ENCODE results near the gene MRPS9. TPM values are rescaled to one million over a fixed set of nuclear protein-coding genes. Genes with fewer than 3 reads are reported as not detected.

MRPS9 gene
- total RNA-seq, 4 donors from 2014 or later: 16.2 to 21.0 (median 18.4) TPM

GRCh38 chr2:105149272-105149671 lies 111.4 kb downstream of the MRPS9 start:
- peaks cover 0 to 5% (median 4%) of the 10 kb centered on the region in 4 donors for H3K4me1 ChIP-seq
- intact Hi-C loops (cut with DNase I): no loop called here
- WGBS: 73% methylated on average over 1 of the region's 1 CpG
- H3K4me3 ChIP-seq: no peak overlapping the region
- H3K27ac ChIP-seq (replicated peaks in 1 of 4): no peak overlapping the region
- H3K27me3 ChIP-seq: peaks cover 0 to 39% (median 2%) of the 10 kb centered on the region in 4 donors
- TF ChIP-seq CTCF (IDR thresholded peaks at IDR 0.05): no peak
- no peak for TF ChIP-seq POLR2AphosphoS5 (IDR thresholded peaks at IDR 0.05)
- no peak for TF ChIP-seq EP300 (IDR thresholded peaks at IDR 0.05)
- TF ChIP-seq POLR2A (IDR thresholded peaks at IDR 0.05; ENCODE audit: low read depth): no peak
- H3K9me3 ChIP-seq: no peaks in the 10 kb centered on the region
- no peaks in the 10 kb centered on the region for H3K36me3 ChIP-seq
- peak; percentile 12 for DNase-seq (ENCODE audit: extremely low spot score)

Other genes with a start within 250 kb of the MRPS9 start
- gene POU3F3, start 184.0 kb upstream of the MRPS9 start, total RNA-seq: under 1 TPM in 1 of 4 donors, not detected in 3; 0.11 TPM
- not detected for gene GPR45, start 203.7 kb downstream of the MRPS9 start, total RNA-seq

All from esophagus muscularis mucosa (tissue), 4 donors.